Measurements from ENCODE around the gene RNF144A. TPM values are rescaled to one million over a fixed set of nuclear protein-coding genes. Genes with fewer than 3 reads are reported as not detected.

Gene RNF144A
- total RNA-seq, 1 experiment from 2014 or later, result 7.3 TPM

DNA sequence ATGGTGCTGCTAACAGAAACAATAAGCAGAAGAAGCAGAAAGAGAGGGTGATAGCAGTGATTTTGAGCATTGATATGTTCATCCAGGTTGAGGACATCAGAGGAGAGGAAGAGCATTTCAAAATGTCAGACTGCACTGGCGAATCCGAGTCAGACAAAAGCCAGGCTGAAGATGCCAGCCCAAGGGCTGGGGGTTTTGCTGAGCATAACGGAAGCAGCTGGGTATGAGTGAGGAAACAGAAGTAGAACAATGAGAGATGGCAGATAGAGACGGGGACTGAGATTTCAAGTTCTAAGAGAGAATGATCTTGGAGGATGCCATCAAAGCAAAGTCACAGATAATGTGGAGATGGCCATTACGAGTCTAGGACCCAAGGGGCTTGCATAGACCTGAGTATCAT is 151.2 kb downstream of the RNF144A start:
- DNase-seq (ENCODE audit: extremely low read depth, low read depth), result no peak

DNA sequence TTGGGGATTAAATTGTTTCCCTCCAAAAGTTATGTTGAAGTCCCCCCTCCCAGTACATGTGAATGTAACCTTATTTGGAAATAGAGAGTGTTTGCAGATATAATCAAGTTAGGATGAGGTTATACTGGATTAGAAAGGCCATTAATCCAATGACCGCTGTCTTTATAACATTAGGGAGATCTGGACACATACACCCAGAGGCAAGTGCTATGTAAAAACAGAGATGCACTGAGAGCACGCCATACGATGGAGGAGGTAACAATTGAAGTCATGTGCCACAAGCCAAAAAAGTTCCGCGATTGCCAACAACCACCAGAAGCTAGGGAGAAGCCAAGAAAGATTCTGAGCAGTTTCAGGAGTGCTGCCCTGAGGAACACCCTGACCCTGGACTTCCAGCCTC is 153.3 kb downstream of the RNF144A start:
- no peak for DNase-seq (ENCODE audit: extremely low read depth, low read depth)

DNA sequence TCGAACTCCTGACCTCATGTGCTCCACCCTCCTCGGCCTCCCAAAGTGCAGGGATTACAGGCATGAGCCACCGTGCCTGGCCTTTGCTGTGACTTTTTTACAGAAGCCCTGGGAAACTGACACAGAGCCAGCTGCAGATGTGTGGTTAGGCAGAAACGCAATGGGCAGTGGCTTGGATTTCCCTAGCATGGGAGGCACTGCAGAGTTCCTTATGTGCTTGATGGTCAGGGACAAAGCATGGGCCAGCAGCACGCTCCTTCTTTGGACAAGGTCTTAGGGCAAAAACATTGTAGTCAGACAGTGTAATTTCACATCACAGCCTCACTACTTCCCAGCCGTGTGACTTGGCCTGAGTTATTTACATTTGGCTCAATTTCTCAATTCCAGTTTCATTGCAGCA is 153.9 kb downstream of the RNF144A start:
- no peak for DNase-seq (ENCODE audit: extremely low read depth, low read depth)

DNA sequence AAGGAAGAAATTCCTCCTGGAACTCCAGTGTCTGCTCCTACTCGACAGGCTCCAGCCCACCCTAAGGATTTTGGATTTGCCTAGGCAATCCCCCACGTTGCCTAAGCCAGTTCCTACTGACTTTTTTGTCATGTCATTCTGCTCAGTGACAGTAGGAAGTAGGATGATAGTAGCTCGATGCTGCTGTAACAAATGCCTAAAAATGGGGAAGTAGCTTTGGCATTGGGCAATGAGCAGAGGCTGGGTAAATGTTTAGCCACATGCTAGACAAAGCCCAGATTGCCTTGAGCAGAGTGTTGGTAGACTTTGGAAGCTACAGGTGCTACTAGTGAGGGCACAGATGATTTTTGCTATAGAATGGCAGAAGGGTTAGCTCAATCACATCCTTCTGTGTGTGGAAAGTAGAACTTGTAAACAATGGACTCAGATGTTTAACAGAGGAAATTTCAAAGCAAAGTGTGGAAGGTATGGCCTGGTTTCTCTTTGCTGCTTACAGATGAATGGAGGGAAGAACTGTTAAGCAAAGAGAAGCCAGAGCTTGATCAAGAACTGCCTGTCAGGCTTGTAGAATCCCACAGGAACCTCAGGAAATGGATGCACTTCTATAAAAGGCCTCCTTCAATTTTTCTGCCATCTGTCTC is 154.8 kb downstream of the RNF144A start:
- no peak for DNase-seq (ENCODE audit: extremely low read depth, low read depth)

DNA sequence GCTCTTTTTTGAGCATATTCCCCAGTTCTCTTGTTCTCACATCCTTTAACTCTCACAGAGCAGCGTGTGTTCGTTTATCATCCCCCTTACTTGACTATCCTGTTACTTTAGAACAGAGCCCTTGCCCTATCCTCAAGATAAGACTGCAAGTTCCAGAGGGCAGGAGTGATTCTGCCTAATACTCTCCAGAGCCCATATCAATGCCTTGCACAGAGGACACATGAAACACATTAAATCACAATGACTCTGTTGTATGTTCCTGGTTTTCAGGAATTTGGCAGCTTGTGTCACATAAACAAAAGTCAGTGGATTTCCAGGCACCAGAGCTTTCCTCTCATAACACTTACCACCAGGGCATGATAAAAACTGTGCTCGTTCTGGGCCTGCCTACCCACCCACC is 156.7 kb downstream of the RNF144A start:
- no peak for DNase-seq (ENCODE audit: extremely low read depth, low read depth)

DNA sequence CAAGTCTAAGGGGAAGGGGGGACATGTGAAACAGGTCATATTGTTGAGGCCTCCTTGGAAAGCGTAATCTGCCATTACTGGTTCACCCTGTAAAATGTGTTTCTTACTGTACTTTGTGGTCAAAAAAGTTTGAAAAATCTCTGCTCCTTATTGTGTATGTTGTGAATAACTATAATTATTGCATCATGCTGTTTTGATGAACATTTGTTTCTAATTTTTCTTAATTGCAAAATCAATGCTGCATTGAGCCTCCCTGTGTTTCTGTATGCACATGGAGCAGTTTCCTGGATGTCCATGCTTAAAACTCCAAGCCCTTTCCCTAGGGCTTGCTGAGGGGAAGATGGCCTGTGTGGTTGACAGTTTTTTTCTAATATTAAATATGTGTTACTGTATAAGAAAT is 158.6 kb downstream of the RNF144A start:
- no peak for DNase-seq (ENCODE audit: extremely low read depth, low read depth)

DNA sequence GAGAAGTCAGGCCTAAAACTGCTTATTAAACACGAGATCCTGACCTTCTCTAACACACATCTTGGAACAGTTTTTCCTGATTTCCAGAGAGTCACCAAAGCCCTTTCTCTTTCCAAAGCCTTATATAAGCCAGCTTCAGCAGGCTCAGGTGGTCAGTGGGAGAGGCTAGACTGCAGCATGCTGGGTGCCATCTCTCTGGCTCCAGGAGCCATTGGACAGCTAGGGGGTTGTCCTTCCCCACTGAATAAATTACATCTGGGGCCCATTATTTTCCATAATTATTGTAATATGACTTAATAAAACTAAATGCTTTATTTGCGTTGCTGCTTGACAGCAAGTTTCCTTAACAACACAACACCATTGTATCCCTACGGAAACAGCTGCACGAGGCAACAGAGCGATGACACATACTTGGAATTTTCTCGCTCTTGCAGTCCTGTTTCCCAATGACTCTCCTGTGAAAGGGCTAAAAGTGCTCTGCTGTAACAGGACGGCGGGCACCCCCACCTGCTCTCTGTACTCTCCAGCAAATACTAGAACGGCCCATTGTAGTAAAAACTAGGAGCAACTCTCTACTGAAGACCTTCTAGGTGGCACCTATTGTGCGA is 160.6 kb downstream of the RNF144A start:
- no peak for DNase-seq (ENCODE audit: extremely low read depth, low read depth)

DNA sequence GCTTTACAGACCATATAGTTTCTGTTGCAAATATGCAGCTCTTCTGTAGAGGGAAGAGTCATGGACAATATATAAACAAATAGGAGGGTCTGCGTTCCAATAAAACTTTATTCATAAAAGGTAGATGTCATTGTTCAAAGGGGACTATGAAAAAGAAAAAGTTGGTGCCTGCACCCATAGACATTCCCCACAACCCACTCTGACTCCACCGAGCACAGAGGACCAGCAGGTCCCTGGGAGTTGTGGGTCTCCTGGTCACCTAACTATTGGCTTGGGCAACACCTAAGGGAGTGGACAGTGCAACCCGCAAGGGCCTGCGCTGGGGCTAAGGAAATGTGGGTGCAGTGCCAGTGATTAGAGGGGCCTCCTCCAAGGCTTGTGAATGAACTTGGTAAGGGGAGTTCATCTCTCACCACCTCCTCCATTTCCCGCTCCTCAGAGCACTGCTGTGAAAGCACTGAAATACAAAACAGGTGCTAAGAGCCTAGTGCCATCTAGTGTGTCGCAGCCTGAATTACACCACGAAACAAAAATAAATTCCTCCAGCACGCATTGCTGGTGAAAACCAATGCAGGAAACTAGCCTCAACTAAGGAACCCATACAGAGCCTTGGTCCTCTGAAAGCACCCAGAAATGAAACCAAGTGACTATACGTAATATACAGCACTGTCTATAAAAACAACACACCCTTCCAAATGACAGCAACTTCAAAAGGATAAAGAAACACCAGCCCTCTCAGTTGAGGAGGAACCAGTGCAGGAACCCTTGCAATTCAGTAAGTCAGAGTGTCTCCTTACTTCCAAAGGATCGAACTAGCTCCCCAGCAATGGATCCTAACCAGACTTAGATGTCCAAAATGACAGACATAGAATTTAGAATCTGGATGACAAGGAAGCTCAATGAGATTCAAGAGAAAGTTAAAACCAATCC is 166.6 kb downstream of the RNF144A start:
- peak; percentile 12 for DNase-seq (ENCODE audit: extremely low read depth, low read depth)

DNA sequence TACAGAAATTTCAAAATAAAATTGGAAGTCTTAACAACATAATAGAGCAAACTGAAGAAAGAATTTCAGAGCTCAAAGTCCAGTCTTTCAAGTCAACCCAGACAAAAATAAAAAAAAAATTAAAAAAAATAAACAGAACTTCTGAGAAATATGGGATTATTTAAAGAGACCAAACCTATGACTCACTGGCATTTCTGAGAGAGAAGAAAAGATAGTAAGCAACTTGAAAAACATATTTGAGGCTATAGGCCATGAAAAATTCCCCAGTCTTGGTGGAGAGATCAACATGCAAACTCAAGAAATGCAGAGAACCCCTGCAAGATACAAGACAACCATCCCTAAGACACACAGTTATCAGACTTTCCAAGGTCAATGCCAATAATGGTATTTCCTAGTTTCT is 167.4 kb downstream of the RNF144A start:
- DNase-seq (ENCODE audit: extremely low read depth, low read depth), result no peak

DNA sequence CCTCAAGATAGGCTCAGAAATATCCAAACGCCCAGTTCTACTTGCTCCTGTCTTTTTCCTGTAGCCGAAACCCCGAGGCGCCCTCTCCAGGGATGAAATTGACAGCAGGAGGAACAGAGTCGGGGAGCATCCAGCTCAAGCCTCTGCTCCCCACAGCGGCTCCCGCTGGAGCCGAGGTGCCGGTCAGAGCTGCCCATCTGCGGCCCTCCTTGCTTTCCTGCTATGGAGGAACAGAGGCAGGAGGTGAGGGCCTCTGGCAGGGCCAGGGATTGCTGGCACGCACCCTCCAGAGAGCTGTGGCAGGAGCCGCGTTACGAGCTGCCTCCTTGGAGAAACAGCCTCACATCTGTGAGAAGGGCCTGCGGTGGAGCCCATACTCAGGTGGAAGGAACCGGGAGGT is 172.1 kb downstream of the RNF144A start:
- DNase-seq (ENCODE audit: extremely low read depth, low read depth), result no peak

DNA sequence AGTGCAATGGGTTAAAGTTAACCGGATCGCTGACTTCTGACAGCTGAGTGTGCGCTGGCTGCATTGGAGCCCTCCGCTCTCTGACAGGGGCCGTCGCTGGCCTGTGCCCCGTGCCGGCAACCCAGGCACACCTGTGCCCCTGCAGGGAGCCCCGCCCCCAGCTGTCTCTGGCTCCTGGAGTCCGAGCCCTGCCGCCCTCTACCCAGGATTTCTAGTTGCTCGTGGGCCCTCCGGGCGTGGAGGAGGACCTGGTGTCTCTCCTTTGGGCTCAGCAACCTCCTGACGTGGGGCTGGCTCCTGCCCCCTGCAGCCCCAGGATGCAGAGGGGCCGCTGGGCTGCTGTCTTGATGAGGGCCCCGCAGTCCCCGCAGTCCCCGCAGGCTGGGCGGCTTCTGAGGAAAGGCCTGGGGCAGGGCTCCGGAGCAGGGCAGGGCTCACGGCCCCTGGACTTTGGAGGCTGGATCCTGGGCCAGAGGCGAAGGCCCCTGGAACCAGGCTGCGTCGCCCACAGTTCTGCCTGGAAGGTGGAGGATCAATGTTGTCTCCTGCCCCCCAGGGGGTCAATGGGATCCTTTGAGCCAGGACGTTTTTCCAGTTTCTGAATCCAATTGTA is 172.8 kb downstream of the RNF144A start:
- no peak for DNase-seq (ENCODE audit: extremely low read depth, low read depth)

DNA sequence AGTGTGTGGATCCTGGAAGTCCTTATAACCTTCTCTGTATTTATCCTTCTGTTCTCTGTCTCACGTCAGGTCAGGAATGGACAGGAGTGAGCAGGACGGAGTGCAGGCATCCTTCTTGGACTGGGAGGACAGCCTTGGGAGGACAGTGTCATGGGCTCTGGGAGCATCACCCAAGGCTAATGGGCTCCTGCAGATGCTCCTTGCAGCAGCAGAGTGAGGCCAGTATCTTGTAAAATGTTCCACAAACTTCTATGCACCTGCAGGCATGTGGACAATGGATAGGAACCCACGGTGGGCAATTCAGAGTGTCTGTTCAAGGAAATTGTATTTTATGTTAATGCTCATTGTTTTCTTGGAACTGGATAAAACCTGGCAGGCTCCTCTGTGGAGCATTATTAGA is 176.2 kb downstream of the RNF144A start:
- DNase-seq (ENCODE audit: extremely low read depth, low read depth), result no peak

Other genes starting within 250 kb of the RNF144A start
- gene CMPK2, start 51.5 kb upstream of the RNF144A start, total RNA-seq (2014; rRNA removed; shearing (Covaris generic)), result 0.17 and 0.40 TPM in 2 replicates
- gene RSAD2, start 39.6 kb upstream of the RNF144A start, total RNA-seq (2014; rRNA removed; shearing (Covaris generic)), result 0.02 TPM in 1 of 2 replicates, not detected in the other